HG03108 (cell line): Measurements from ENCODE around the gene SMIM14.
"Not testable (repeated sequence)": the region's sequence is repeated elsewhere in the genome, so short reads cannot be mapped to it uniquely, and the experiment has no call there.

Experiments
- ATAC-seq: cut with Tn5 transposase; IDR thresholded peaks from one replicate; pipeline ENCODE4 v1.9.1; 2021; ENCODE audit warnings: moderate library complexity; ENCODE audit not compliant: unreplicated experiment

SMIM14 gene

GRCh38 chr4:39533541-39533940 is 105.1 kb downstream of the SMIM14 start:
- ATAC-seq, result no peak

- not testable (repeated sequence) for ATAC-seq
Measured at GRCh38 chr4:39532237-39532636, 106.4 kb downstream of the SMIM14 start.

DNA sequence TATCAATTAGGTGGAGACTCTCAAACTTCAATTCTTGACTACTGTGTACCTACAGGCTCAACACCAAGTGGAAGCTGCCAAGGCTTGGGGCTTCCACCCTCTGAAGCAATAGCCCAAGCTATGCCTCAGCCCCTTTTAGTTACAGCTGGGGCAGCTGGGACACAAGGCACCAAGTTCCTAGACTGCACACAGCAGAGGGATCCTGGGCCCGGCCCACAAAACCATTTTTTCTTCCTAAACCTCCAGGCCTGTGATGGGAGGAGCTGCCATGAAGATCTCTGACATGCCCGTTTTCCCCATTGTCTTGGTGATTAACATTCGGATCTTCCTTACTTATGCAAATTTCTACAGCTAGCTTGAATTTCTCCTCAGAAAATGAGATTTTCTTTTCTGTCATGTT is 108.0 kb downstream of the SMIM14 start:
- no peak for ATAC-seq

- ATAC-seq, result no peak
Measured at GRCh38 chr4:39529534-39529933, 109.1 kb downstream of the SMIM14 start.

- ATAC-seq, result no peak
Measured at GRCh38 chr4:39528061-39528465, 110.6 kb downstream of the SMIM14 start.

DNA sequence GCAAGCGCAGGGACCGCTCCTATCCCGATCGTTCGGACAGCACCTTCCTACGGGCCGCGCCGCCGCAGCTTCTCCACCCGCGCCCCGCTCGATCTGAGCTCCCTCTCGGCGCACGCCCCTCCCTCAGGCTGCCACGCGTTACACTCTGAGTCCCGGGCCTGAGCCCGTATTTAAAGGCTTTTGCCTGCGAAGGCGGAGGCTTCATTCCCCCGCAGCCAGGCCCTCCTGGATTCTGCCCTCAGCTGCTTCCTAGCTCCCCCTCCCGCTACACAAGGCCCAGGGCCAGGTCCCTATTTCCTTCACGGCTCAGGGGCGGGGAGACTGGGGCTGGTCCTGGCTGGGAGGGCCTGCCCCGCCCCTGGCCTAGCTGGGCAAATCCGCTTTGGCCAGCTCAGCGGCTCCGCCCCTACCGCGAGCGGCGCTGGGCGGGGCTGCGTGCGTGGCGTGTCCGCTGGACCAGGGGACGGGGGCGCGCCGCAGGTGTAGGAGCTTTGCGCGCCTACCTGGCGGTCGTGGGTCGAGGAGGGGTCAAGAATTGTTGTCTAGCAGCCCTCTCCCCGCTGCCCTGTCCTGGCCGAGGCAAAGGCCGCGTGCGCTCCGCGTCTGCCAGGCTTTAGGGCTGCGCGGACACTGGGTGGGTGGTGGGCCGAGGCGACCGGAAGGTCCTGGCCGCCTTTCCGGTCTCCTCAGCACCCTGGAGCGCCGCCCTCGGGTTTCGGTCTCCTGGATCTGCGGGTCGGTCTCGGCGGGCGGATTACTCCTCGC is 111.2 kb downstream of the SMIM14 start, which contains the start of gene UGDH:
Gene UGDH (minus strand): TSS at position 144 of the 765 bp plus-strand sequence. CDS start 5,927 bp downstream, outside the sequence.
- ATAC-seq, result peak; percentile 96

DNA sequence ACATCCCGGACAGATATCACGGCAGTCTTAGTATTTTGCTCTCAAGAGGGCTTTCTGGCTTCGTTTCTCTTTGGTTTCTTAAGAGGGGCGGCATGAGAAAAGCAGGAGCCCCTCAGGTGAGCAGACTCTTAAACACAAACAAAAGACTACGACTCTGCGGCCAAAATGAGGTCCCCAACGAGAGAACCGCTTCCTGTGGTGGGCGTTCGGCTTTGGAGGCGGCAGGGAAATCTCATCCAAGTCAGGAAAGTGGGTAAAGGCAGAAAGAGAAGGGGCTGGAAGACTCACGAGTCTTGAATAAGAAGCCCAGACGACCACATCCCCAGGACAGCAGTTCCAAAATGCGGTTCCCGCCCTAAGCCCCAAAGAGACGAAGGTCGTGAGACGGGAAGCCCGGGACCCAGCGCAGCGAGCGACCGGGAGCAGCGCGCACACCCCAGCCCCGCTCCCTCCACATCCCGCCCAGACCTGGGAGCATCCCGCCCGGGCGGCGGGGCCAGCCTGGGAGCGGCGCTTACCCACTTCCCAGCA is 111.8 kb downstream of the SMIM14 start:
- no peak for ATAC-seq

- no peak for ATAC-seq
Measured at GRCh38 chr4:39525822-39526690, 112.6 kb downstream of the SMIM14 start.

- ATAC-seq, result no peak
Measured at GRCh38 chr4:39524161-39524957, 114.3 kb downstream of the SMIM14 start.

DNA sequence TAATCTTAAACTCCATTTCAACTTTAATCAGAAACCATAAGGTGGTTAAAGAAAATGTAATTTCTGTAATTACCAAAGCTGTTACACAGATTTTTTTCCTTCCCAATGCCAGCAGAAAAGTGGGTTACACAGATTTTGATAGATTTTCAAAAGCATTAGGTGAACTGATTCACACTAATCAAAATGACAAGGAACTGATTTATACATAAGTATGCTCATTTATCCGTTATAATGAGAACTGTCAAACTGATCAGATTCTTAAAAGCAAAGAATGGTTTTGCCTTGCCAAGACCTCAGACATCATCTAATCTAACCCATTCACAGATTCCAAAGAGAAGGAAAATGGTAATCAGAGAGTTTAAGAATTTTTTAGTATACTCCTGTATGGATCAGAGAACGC is 116.6 kb downstream of the SMIM14 start:
- no peak for ATAC-seq

DNA sequence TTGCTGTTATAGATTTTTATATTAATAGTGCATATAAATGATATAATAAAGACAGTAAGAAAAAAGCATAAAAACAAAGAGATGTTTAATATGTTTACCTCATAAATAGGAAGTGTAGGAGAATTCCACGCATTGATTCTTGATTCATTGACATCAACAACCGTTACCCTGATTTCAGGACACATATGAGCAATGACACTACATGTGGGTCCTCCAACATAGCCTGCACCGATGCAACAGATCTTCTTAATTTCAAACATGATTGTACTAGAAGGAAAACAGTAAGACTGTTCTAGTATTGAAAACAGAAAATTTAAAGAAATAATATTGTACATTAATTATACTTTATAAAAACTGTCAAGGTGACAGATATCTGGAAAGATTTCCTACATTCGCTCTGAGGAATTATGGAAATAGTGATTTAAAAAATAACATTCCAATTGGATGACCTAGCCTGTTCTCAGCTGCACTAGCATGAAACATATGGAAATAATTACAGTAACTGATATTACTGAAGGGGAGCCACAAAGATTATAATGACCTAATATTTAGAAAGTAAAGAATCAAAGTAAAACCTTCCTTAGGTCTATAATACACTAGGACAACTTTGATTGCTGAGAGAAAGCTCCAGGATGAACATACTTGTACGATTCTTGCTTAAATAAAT is 117.3 kb downstream of the SMIM14 start:
- no peak for ATAC-seq

DNA sequence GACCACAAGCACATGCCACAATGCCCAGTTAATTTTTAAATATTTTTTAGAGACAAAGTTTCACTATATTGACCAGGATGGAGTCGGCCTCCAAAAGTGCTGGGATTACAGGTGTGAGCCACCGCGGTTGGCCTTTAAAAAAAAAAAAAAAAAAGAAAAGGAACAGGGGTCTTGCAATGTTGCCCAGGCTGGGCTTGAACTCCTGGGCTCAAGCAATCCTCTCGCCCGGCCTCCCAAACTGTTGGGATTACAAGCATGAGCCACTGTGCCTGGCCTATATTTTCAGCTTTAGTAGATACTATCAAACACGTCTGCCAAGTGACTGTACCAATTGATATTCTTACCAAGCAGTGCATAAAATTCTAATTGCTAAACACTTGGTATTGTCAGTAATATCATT is 120.2 kb downstream of the SMIM14 start:
- ATAC-seq, result no peak

DNA sequence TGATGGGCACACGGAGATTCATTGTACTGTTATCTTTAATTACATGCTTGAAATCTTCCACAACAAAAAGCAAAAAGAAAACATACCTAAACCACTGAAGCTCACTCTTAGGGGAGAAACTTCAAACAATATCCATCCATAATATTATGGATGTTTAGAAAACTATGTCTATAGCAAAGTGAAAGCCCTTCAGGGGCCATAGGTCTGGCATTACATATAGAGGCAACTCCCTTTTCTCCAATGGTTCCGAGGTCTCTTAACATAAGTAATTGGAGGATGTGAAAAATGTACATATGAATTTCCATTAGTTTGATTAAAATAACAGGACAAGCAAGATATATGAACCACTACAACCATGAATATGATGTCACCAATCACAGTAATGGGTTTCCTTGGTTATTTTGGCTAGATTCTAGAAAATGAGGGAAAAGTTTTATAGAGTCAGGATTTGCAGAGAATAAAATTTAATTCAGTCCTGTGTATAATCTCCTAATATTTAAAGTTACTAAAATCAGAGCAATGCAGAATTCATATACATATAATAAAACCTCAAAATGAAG is 122.2 kb downstream of the SMIM14 start:
- ATAC-seq, result no peak

DNA sequence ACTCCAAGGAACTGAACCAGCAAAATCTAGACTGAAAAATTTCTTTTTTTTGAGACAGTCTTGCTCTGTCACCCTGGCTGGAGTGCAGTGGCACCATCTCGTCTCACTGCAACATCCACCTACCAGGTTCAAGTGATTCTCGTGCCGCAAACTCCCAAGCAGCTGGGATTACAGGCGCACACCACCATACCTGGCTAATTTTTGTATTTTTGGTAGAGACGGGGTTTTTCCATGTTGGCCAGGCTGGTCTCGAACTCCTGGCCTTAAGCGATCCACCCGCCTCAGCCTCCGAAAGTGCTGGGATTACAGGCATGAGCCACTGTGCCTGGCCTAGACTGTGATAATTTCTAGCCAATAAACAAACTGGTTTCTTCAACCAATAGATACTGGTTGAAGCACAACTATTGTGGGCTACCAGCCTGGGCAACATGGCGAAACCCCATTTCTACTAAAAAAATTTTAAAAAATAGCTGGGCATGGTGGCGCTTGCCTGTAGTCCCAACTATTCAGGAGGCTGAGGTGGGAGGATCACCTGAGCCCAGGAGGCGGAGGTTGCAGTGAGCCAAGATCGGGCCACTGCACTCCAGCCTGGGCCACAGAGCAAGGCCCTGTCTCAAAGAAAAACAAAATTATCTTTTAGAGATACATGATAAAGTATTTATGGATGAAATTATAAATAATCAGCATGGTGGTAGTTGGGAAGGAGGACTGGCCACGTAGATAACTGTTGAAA is 122.8 kb downstream of the SMIM14 start:
- ATAC-seq, result not testable (repeated sequence)

GRCh38 chr4:39514888-39515401 is 123.7 kb downstream of the SMIM14 start:
- no peak for ATAC-seq

DNA sequence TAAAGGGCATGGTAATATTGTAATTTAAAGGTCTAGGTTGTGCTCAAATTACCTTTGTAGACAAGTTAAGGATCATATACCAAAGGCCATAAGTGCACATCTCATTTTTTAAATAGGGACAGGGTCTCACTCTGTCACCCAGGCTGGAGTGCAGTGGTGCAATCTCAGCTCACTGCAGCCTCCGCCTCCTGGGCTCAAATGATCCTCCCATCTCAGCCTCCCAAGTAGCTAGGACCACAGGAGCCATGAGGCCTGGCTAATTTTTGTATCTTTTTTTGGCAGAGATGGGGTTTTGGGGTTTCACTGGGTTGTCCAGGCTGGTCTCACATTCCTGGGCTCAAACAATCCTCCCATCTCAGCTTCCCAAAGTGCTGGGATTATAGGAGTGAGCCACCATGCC is 124.4 kb downstream of the SMIM14 start:
- not testable (repeated sequence) for ATAC-seq

GRCh38 chr4:39510348-39510929 is 128.2 kb downstream of the SMIM14 start:
- no peak for ATAC-seq

DNA sequence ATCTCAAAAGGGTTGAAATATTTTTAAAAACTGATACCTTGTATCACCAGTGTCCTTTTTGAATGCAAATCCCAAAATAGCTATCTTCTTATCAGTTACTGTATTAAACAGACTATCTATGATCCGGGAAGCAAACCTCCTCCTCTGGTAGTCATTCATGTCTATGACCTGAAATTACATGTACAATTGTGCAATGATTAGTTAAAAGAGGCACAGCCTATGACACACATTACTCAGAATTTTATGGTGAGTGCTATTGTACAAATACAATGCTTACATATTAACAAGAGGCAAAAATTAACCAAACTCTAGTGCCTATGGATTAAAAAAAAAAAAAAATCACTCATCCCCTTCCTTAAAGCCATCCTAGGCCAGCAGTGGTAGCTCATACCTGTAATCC is 133.1 kb downstream of the SMIM14 start:
- ATAC-seq, result no peak

DNA sequence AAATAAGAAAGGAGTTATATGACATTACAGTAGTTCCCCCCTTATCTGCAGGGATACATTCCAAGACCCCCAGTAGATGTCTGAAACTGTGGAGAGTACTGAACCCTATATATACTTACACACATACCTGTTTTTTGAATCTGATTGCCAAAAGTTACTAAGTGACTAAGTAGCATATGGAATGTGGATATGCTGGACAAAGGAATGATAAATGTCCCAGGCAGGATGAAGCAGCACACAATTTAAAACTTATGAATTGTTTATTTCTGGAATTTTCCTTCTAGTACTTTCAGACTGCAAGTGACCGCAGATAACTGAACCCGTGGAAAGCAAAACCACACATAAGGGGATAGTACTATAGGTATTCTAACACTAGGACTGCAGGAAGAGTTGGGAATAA is 134.1 kb downstream of the SMIM14 start:
- no peak for ATAC-seq
